B cell (primary cell): ENCODE results near the gene ERICH2.

ENCODE experiments used
- EZH2 ChIP-seq: IDR thresholded peaks from 2 replicates; pipeline ENCODE4 v1.6.1; 2012; ENCODE audit warnings: borderline replicate concordance, low read depth, mild to moderate bottlenecking, moderate library complexity, low read length; ENCODE audit not compliant: insufficient read depth, poor library complexity, severe bottlenecking
- TF ChIP-seq, protein P1 (sequence below): fragments of 200-600 bp; IDR thresholded peaks from one replicate; pipeline ENCODE4 v1.8.0; 2022; ENCODE audit warnings: antibody characterized with exemption, mild to moderate bottlenecking

- TF ChIP-seq, protein P1, sequence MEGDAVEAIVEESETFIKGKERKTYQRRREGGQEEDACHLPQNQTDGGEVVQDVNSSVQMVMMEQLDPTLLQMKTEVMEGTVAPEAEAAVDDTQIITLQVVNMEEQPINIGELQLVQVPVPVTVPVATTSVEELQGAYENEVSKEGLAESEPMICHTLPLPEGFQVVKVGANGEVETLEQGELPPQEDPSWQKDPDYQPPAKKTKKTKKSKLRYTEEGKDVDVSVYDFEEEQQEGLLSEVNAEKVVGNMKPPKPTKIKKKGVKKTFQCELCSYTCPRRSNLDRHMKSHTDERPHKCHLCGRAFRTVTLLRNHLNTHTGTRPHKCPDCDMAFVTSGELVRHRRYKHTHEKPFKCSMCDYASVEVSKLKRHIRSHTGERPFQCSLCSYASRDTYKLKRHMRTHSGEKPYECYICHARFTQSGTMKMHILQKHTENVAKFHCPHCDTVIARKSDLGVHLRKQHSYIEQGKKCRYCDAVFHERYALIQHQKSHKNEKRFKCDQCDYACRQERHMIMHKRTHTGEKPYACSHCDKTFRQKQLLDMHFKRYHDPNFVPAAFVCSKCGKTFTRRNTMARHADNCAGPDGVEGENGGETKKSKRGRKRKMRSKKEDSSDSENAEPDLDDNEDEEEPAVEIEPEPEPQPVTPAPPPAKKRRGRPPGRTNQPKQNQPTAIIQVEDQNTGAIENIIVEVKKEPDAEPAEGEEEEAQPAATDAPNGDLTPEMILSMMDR = no peak
- no peak for TF ChIP-seq EZH2
Measured at GRCh38 chr2:170836027-170836426, 65.8 kb downstream of the ERICH2 start.
